ENCODE measurements around the gene EPHB1. TPM values are rescaled to one million over a fixed set of nuclear protein-coding genes. Genes with fewer than 3 reads are reported as not detected.

Gene EPHB1
- total and polyA plus RNA-seq, 4 donors, result 0.23 to 1.7 (median 0.52) TPM

GRCh38 chr3:135226057-135226456, 431.0 kb downstream of the EPHB1 start (continued):
- no peak for TF ChIP-seq REST (IDR thresholded peaks at IDR 0.05)
- TF ChIP-seq ATF3 (IDR thresholded peaks at IDR 0.05), result no peak
- TF ChIP-seq FOXA1 (IDR thresholded peaks at IDR 0.05), result no peak

GRCh38 chr3:135228201-135228600, 433.1 kb downstream of the EPHB1 start:
- Histone ChIP-seq H3K9me3 (ENCODE audit: control insufficient read depth in 4 of 4, low read length in 3 of 4) (no peaks in the 10 kb centered on the region), H3K4me1 (ENCODE audit: control insufficient read depth in 4 of 4, insufficient read depth in 4 of 4, low read length in 3 of 4) (no peaks in the 10 kb centered on the region), H3K27me3 (ENCODE audit: control insufficient read depth in 4 of 4, insufficient read depth in 4 of 4, low read length in 3 of 4) (no peaks in the 10 kb centered on the region), H3K9ac (ENCODE audit: low read depth in 1 of 2, low read length in 2 of 2) (no peak overlapping the region), H3K36me3 (ENCODE audit: control insufficient read depth in 4 of 4, insufficient read depth in 3 of 4, low read depth in 1 of 4, low read length in 3 of 4) (no peaks in the 10 kb centered on the region), H3K27ac (ENCODE audit: low read depth in 1 of 2, low read length in 2 of 2) (no peak overlapping the region), H3K4me3 (ENCODE audit: low read depth in 1 of 3, low read length in 3 of 3) (no peak overlapping the region)
- TF ChIP-seq RXRA (IDR thresholded peaks at IDR 0.05), result no peak
- no peak for DNase-seq (ENCODE audit: low spot score)
- WGBS, result 70% methylated on average over 3 of the region's 3 CpGs

GRCh38 chr3:135229018-135229495, 434.0 kb downstream of the EPHB1 start:
- Histone ChIP-seq H3K27ac (ENCODE audit: low read depth in 1 of 2, low read length in 2 of 2) (no peak overlapping the region), H3K9me3 (ENCODE audit: control insufficient read depth in 4 of 4, low read length in 3 of 4) (peaks cover 0 to 1% (median 0%) of the 10 kb centered on the region in 4 donors), H3K9ac (ENCODE audit: low read depth in 1 of 2, low read length in 2 of 2) (no peak overlapping the region), H3K4me3 (ENCODE audit: low read depth in 1 of 3, low read length in 3 of 3) (no peak overlapping the region), H3K36me3 (ENCODE audit: control insufficient read depth in 4 of 4, insufficient read depth in 3 of 4, low read depth in 1 of 4, low read length in 3 of 4) (no peaks in the 10 kb centered on the region), H3K27me3 (ENCODE audit: control insufficient read depth in 4 of 4, insufficient read depth in 4 of 4, low read length in 3 of 4) (no peaks in the 10 kb centered on the region), H3K4me1 (ENCODE audit: control insufficient read depth in 4 of 4, insufficient read depth in 4 of 4, low read length in 3 of 4) (no peaks in the 10 kb centered on the region)
- TF ChIP-seq FOXA2 (IDR thresholded peaks at IDR 0.05), result no peak
- TF ChIP-seq RAD21 (IDR thresholded peaks at IDR 0.05), result peak in 1 of 2 donors; percentile 26
- 61% methylated on average over 5 of the region's 5 CpGs for WGBS
- no peak for DNase-seq (ENCODE audit: low spot score)

- H3K4me1 ChIP-seq (ENCODE audit: control insufficient read depth in 4 of 4, insufficient read depth in 4 of 4, low read length in 3 of 4), result no peaks in the 10 kb centered on the region
- no peak overlapping the region for H3K4me3 ChIP-seq (ENCODE audit: low read depth in 1 of 3, low read length in 3 of 3)
- DNase-seq (ENCODE audit: low spot score), result no peak
- H3K9ac ChIP-seq (ENCODE audit: low read depth in 1 of 2, low read length in 2 of 2), result no peak overlapping the region
- 51% methylated on average over 2 of the region's 2 CpGs for WGBS
- H3K27ac ChIP-seq (ENCODE audit: low read depth in 1 of 2, low read length in 2 of 2), result no peak overlapping the region
- no peaks in the 10 kb centered on the region for H3K36me3 ChIP-seq (ENCODE audit: control insufficient read depth in 4 of 4, insufficient read depth in 3 of 4, low read depth in 1 of 4, low read length in 3 of 4)
- H3K27me3 ChIP-seq (ENCODE audit: control insufficient read depth in 4 of 4, insufficient read depth in 4 of 4, low read length in 3 of 4), result no peaks in the 10 kb centered on the region
- H3K9me3 ChIP-seq (ENCODE audit: control insufficient read depth in 4 of 4, low read length in 3 of 4), result peaks cover 0 to 1% (median 0%) of the 10 kb centered on the region in 4 donors
- no peak for TF ChIP-seq EGR1 (IDR thresholded peaks at IDR 0.05; ENCODE audit: low read depth in 2 of 2)
- TF ChIP-seq FOXA1 (IDR thresholded peaks at IDR 0.05), result no peak
- TF ChIP-seq NR2F2 (IDR thresholded peaks at IDR 0.05), result no peak
- TF ChIP-seq CTCF (IDR thresholded peaks at IDR 0.05; ENCODE audit: low read depth, low read length, missing input control), result no peak
- TF ChIP-seq JUND (IDR thresholded peaks at IDR 0.05), result no peak
- no peak for TF ChIP-seq ATF3 (IDR thresholded peaks at IDR 0.05)
- no peak for TF ChIP-seq GABPA (IDR thresholded peaks at IDR 0.05 in 1 of 2, conservative IDR thresholded peaks at IDR 0.05 in 1 of 2)
- TF ChIP-seq FOXA2 (IDR thresholded peaks at IDR 0.05), result no peak
- no peak for TF ChIP-seq RXRA (IDR thresholded peaks at IDR 0.05)
- no peak for TF ChIP-seq HNF4G (IDR thresholded peaks at IDR 0.05)
- no peak for TF ChIP-seq RAD21 (IDR thresholded peaks at IDR 0.05)
- no peak for TF ChIP-seq SP1 (IDR thresholded peaks at IDR 0.05)
- no peak for TF ChIP-seq ZBTB33 (IDR thresholded peaks at IDR 0.05)
- TF ChIP-seq TAF1 (conservative IDR thresholded peaks at IDR 0.05), result no peak
These were observed 436.7 kb downstream of the EPHB1 start for GRCh38 chr3:135231737-135232136.
